ENCODE measurements around the gene CCN2. TPM values are rescaled to one million over a fixed set of nuclear protein-coding genes. Genes with fewer than 3 reads are reported as not detected.

Gene CCN2
- total RNA-seq, 2 donors from 2014 or later = 821 to 1,207 TPM

DNA sequence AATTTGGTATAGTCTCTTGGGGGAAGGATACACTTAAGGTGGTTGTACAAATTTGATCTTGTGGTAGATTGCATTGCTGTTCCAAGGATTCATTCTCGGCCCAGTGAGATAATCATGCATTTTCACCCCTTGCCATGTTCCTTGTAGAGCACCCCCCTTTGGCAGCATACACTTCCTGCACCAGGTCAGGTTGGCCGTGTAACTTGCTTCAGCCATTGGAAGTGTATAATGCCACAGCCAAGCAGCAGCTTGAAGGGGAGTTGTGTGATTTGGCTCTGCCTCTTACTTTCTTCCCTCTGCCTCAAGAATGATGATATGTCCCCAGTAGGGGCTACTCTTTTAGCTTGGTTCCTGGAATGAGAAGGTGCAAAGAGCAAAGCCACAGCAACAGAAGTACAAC lies 21.9 kb downstream of the CCN2 start:
- peaks cover 0 to 26% of the 10 kb centered on the region in 2 donors for H3K4me1 ChIP-seq (ENCODE audit: control insufficient read depth in 1 of 2, low read depth in 2 of 2)
- H3K36me3 ChIP-seq = no peaks in the 10 kb centered on the region
- TF ChIP-seq, protein P1, sequence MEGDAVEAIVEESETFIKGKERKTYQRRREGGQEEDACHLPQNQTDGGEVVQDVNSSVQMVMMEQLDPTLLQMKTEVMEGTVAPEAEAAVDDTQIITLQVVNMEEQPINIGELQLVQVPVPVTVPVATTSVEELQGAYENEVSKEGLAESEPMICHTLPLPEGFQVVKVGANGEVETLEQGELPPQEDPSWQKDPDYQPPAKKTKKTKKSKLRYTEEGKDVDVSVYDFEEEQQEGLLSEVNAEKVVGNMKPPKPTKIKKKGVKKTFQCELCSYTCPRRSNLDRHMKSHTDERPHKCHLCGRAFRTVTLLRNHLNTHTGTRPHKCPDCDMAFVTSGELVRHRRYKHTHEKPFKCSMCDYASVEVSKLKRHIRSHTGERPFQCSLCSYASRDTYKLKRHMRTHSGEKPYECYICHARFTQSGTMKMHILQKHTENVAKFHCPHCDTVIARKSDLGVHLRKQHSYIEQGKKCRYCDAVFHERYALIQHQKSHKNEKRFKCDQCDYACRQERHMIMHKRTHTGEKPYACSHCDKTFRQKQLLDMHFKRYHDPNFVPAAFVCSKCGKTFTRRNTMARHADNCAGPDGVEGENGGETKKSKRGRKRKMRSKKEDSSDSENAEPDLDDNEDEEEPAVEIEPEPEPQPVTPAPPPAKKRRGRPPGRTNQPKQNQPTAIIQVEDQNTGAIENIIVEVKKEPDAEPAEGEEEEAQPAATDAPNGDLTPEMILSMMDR (IDR thresholded peaks at IDR 0.05) = no peak
- H3K27me3 ChIP-seq (replicated peaks; ENCODE audit: insufficient read depth) = no peaks in the 10 kb centered on the region
- H3K27ac ChIP-seq = no peak overlapping the region
- H3K4me3 ChIP-seq = no peak overlapping the region
- no peaks in the 10 kb centered on the region for H3K9me3 ChIP-seq
- no peak for DNase-seq (ENCODE audit: low spot score)
- ATAC-seq (ENCODE audit: insufficient number of reproducible peaks, low FRiP score, low read depth) = no peak

DNA sequence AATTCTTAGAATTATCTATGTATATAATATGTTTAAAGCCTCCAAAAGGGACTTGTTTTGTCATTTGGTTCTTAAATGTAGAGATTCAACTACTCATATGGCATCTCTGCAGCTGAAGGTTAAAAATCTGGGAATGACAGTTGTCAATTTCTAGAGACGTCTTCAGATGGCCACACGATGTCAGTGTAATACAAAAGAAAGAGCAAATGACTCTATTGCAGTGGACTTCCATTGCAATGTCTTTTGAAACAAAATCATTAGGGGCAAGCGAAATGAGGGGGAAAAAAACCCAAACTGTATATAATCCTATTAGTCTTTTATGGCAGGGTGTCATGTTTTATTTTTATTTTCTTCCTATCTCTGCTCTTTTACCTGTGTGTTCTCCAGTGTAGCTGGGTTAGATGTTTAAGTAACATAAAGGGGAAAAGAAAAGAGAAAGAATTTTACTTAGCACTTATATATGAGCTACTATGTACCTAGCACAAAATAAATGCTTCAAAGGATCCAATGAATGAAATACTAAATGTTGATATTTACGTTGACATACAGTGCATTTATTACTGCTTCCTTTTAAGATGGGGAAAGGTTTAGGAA lies 26.2 kb downstream of the CCN2 start:
- H3K27ac ChIP-seq = no peak overlapping the region
- TF ChIP-seq, protein P1 (IDR thresholded peaks at IDR 0.05) = peak; percentile 55
- H3K4me3 ChIP-seq = peak overlapping the region; percentile 27
- no peaks in the 10 kb centered on the region for H3K27me3 ChIP-seq (replicated peaks; ENCODE audit: insufficient read depth)
- DNase-seq (ENCODE audit: low spot score) = no peak
- H3K36me3 ChIP-seq = no peaks in the 10 kb centered on the region
- ATAC-seq (ENCODE audit: insufficient number of reproducible peaks, low FRiP score, low read depth) = no peak
- peaks cover 3% of the 10 kb centered on the region for H3K9me3 ChIP-seq
- H3K4me1 ChIP-seq (ENCODE audit: control insufficient read depth in 1 of 2, low read depth in 2 of 2) = peaks cover 0 to 16% of the 10 kb centered on the region in 2 donors

DNA sequence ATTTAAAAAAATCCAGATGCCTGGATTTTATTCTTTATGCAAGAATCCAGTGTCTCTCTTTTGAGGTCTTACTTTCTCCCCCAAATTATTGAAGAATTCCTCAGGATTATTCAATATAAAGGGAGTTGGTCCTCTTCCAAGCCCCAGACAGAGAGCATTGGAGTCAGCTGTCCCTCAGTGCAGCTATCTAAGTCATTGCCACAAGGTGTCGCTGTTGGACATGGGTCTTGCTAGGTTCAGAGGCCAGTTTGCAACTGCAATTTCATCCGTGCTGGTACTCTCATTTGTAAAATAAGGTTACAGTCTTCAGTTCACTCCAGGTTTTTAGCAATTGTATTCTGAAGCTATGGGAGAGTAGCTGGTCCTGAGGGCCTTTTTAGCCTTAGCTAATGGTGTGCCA lies 27.8 kb downstream of the CCN2 start:
- TF ChIP-seq, protein P1 (IDR thresholded peaks at IDR 0.05) = peak; percentile 47
- Histone ChIP-seq H3K9me3 (peaks cover 3% of the 10 kb centered on the region), H3K4me3 (no peak overlapping the region), H3K4me1 (ENCODE audit: control insufficient read depth in 1 of 2, low read depth in 2 of 2) (peaks cover 0 to 16% of the 10 kb centered on the region in 2 donors), H3K36me3 (no peaks in the 10 kb centered on the region), H3K27me3 (replicated peaks; ENCODE audit: insufficient read depth) (no peaks in the 10 kb centered on the region), H3K27ac (no peak overlapping the region)
- DNase-seq (ENCODE audit: low spot score) (no peak), ATAC-seq (ENCODE audit: insufficient number of reproducible peaks, low FRiP score, low read depth) (no peak)

DNA sequence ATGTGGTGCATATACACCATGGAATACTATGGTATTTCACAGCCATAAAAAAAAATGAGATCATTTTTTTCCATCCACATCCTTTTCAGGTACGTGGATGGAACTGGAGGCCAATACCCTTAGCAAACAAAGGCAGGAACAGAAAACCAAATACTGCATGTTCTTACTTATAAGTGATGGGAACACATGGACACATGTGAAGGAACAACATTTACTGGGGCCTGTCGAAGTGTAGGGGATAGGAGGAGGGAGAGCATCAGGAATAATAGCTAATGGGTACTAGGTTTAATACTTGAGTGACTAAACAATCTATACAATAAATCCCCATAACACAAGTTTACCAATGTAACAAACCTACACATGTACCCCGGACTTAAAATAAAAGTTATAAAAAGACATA lies 30.5 kb downstream of the CCN2 start:
- no peak for DNase-seq (ENCODE audit: low spot score)
- Histone ChIP-seq H3K4me3 (no peak overlapping the region), H3K9me3 (peaks cover 3% of the 10 kb centered on the region), H3K27ac (no peak overlapping the region), H3K36me3 (no peaks in the 10 kb centered on the region), H3K4me1 (ENCODE audit: control insufficient read depth in 1 of 2, low read depth in 2 of 2) (peaks cover 0 to 8% of the 10 kb centered on the region in 2 donors), H3K27me3 (replicated peaks; ENCODE audit: insufficient read depth) (no peaks in the 10 kb centered on the region)
- no peak for ATAC-seq (ENCODE audit: insufficient number of reproducible peaks, low FRiP score, low read depth)
- TF ChIP-seq, protein P1 (IDR thresholded peaks at IDR 0.05) = no peak

DNA sequence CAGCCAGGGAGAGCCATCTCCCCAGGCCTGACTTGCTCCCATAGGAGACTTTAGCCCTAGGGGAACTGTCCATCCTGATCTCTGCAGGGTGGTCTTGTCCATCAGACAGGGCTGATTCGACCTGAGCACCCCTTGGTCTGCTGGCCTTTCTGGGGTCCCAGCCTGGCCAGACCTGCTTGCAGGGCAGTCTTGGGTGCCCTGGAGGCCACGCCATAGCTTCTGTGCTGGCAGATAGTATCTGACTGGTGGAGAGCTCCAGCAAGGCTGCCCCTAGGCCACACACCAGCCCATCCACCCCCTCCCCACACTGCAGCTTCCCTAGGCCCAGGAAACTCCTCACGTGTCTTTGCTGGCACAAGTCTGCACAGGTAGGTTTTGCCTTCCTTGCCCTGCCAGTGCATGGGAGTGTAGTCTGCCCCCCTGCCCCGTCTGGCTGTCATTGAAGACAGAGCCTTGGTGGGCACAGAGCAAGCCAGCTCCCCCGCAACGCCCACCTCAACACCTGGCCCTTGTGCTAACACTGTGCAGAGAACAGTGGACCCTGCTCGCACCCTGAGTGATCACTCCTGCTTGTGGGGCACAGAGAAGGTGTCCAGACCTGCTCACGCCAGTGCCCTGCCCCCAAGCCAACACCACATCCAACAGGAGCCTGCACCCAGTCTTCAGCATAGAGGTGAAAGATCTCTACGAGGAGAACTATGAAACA lies 32.4 kb downstream of the CCN2 start:
- no peaks in the 10 kb centered on the region for H3K36me3 ChIP-seq
- no peaks in the 10 kb centered on the region for H3K27me3 ChIP-seq (replicated peaks; ENCODE audit: insufficient read depth)
- ATAC-seq (ENCODE audit: insufficient number of reproducible peaks, low FRiP score, low read depth) = no peak
- TF ChIP-seq, protein P1 (IDR thresholded peaks at IDR 0.05) = no peak
- no peak overlapping the region for H3K4me3 ChIP-seq
- no peaks in the 10 kb centered on the region for H3K4me1 ChIP-seq (ENCODE audit: control insufficient read depth in 1 of 2, low read depth in 2 of 2)
- no peak overlapping the region for H3K27ac ChIP-seq
- peaks cover 3% of the 10 kb centered on the region for H3K9me3 ChIP-seq
- DNase-seq (ENCODE audit: low spot score) = no peak
